Transverse colon (tissue), 3 donors: ENCODE data around the gene CD300C.

Experiments
- POLR2A ChIP-seq: fragments of 450-650 bp; IDR thresholded peaks from one replicate; pipeline ENCODE4 v1.6.1; 2016; ENCODE audit warnings: antibody characterized with exemption, mild to moderate bottlenecking, moderate library complexity
- TF ChIP-seq, protein P1 (sequence below), 5 experiments: fragments of 200-600 bp in 3 of 5; fragments of 450-650 bp in 2 of 5; sonication (generic) in 3 of 5; IDR thresholded peaks; 1 replicate in 2 of 5; 2 replicates in 3 of 5; pipeline ENCODE4 v1.5.1; 2016 to 2017; ENCODE audit warnings: antibody characterized with exemption in 5 of 5, inconsistent platforms in 3 of 5, mild to moderate bottlenecking in 2 of 5, moderate library complexity in 1 of 5

DNA sequence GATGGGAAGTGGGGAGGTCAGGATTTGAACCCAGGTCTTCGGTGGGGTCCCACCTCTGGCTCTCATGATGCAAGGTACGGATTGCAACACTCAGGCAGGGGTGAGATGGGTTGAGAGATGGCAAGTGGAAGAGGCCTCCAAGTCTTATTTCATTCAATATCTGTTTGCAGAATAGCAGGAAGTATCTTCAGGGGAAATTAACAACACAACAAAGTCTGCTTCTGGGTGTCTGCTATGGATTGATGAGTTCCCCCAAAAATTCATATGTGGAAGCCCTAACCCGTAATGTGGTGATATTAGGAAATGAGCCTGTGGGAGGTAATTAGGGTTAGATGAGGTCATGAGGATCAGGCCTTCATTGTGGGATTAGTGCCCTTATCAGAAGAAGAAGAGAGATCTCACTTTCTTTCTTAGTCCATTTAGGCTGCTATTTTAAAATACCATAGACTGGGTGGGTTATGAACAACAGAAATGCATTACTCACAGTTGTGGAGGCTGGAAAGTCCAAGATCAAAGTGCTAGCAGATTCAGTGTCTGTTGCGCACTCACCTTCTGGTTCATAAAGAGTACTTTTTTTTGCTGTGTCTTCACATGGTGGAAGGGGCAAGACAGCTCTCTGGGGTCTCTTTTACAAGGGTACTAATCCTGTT lies 25.8 kb upstream of the CD300C start:
- no peak for TF ChIP-seq POLR2A
- TF ChIP-seq, protein P1, sequence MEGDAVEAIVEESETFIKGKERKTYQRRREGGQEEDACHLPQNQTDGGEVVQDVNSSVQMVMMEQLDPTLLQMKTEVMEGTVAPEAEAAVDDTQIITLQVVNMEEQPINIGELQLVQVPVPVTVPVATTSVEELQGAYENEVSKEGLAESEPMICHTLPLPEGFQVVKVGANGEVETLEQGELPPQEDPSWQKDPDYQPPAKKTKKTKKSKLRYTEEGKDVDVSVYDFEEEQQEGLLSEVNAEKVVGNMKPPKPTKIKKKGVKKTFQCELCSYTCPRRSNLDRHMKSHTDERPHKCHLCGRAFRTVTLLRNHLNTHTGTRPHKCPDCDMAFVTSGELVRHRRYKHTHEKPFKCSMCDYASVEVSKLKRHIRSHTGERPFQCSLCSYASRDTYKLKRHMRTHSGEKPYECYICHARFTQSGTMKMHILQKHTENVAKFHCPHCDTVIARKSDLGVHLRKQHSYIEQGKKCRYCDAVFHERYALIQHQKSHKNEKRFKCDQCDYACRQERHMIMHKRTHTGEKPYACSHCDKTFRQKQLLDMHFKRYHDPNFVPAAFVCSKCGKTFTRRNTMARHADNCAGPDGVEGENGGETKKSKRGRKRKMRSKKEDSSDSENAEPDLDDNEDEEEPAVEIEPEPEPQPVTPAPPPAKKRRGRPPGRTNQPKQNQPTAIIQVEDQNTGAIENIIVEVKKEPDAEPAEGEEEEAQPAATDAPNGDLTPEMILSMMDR (IDR thresholded peaks at IDR 0.05) = no peak
